ENCODE data around the gene NPR2.

Gene NPR2

GRCh38 chr9:35808433-35808832 is 17.0 kb downstream of the NPR2 start:
- Mint-ChIP-seq H3K36me3 (peaks cover 26% of the 10 kb centered on the region), H3K27ac (no peak overlapping the region), H3K9me3 (no peaks in the 10 kb centered on the region), H3K4me3 (no peak overlapping the region), H3K27me3 (no peaks in the 10 kb centered on the region), H3K4me1 (peaks cover 27% of the 10 kb centered on the region)
- ATAC-seq: no peak

GRCh38 chr9:35810122-35810521 is 18.7 kb downstream of the NPR2 start:
- no peak overlapping the region for H3K4me3 Mint-ChIP-seq
- H3K4me1 Mint-ChIP-seq: peaks cover 35% of the 10 kb centered on the region
- no peak overlapping the region for H3K27ac Mint-ChIP-seq
- no peaks in the 10 kb centered on the region for H3K9me3 Mint-ChIP-seq
- H3K27me3 Mint-ChIP-seq: no peaks in the 10 kb centered on the region
- H3K36me3 Mint-ChIP-seq: peaks cover 21% of the 10 kb centered on the region
- ATAC-seq: no peak

GRCh38 chr9:35811381-35812024 is 20.1 kb downstream of the NPR2 start:
- Mint-ChIP-seq H3K4me1 (peaks cover 40% of the 10 kb centered on the region), H3K27me3 (no peaks in the 10 kb centered on the region), H3K36me3 (peaks cover 14% of the 10 kb centered on the region), H3K4me3 (peak overlapping the region; percentile 82), H3K9me3 (no peaks in the 10 kb centered on the region), H3K27ac (peak overlapping the region; percentile 89)
- ATAC-seq: no peak

- Mint-ChIP-seq H3K27me3 (no peaks in the 10 kb centered on the region), H3K9me3 (no peaks in the 10 kb centered on the region), H3K36me3 (peaks cover 14% of the 10 kb centered on the region), H3K4me1 (peaks cover 40% of the 10 kb centered on the region), H3K4me3 (peak within 1 kb of the TSS; percentile 82), H3K27ac (peak within 1 kb of the TSS; percentile 89)
- peak; percentile 82 for ATAC-seq
Measured at GRCh38 chr9:35812025-35812602, 20.7 kb downstream of the NPR2 start, which contains the start of gene SPAG8. TSS of gene SPAG8 (minus strand) at chr9:35812262. CDS start at chr9:35812147, 115 bp downstream.

GRCh38 chr9:35813434-35814105 is 22.2 kb downstream of the NPR2 start:
- Mint-ChIP-seq H3K27me3 (no peaks in the 10 kb centered on the region), H3K27ac (peak overlapping the region; percentile 90), H3K4me1 (peaks cover 40% of the 10 kb centered on the region)

GRCh38 chr9:35814106-35814840 is 22.9 kb downstream of the NPR2 start:
- no peaks in the 10 kb centered on the region for H3K27me3 Mint-ChIP-seq
- H3K4me3 Mint-ChIP-seq: peak overlapping the region; percentile 83
- peak overlapping the region; percentile 90 for H3K27ac Mint-ChIP-seq
- H3K36me3 Mint-ChIP-seq: peaks cover under 1% of the 10 kb centered on the region
- peaks cover 40% of the 10 kb centered on the region for H3K4me1 Mint-ChIP-seq
- peak; percentile 56 for ATAC-seq
- no peaks in the 10 kb centered on the region for H3K9me3 Mint-ChIP-seq

More at GRCh38 chr9:35813434-35814105, 22.2 kb downstream of the NPR2 start:
- Mint-ChIP-seq H3K4me3 (peak overlapping the region; percentile 83), H3K9me3 (no peaks in the 10 kb centered on the region), H3K36me3 (peaks cover 8% of the 10 kb centered on the region)
- no peak for ATAC-seq

- peak within 1 kb of the TSS; percentile 83 for H3K4me3 Mint-ChIP-seq
- peak; percentile 93 for ATAC-seq
- peaks cover 40% of the 10 kb centered on the region for H3K4me1 Mint-ChIP-seq
- H3K36me3 Mint-ChIP-seq: no peaks in the 10 kb centered on the region
- no peaks in the 10 kb centered on the region for H3K27me3 Mint-ChIP-seq
- no peaks in the 10 kb centered on the region for H3K9me3 Mint-ChIP-seq
- peak within 1 kb of the TSS; percentile 90 for H3K27ac Mint-ChIP-seq
Measured at GRCh38 chr9:35814841-35815543, 23.6 kb downstream of the NPR2 start, which contains the start of gene HINT2. TSS of gene HINT2 (minus strand) at chr9:35815042. CDS start at chr9:35814979, 63 bp downstream.

GRCh38 chr9:35816708-35817107 is 25.3 kb downstream of the NPR2 start:
- no peaks in the 10 kb centered on the region for H3K9me3 Mint-ChIP-seq
- no peak for ATAC-seq
- no peaks in the 10 kb centered on the region for H3K27me3 Mint-ChIP-seq
- H3K4me1 Mint-ChIP-seq: peaks cover 26% of the 10 kb centered on the region
- H3K36me3 Mint-ChIP-seq: no peaks in the 10 kb centered on the region
- H3K27ac Mint-ChIP-seq: no peak overlapping the region
- H3K4me3 Mint-ChIP-seq: no peak overlapping the region

- no peak overlapping the region for H3K27ac Mint-ChIP-seq
- H3K27me3 Mint-ChIP-seq: no peaks in the 10 kb centered on the region
- ATAC-seq: no peak
- H3K4me1 Mint-ChIP-seq: peaks cover 13% of the 10 kb centered on the region
- H3K36me3 Mint-ChIP-seq: no peaks in the 10 kb centered on the region
- no peaks in the 10 kb centered on the region for H3K9me3 Mint-ChIP-seq
- no peak overlapping the region for H3K4me3 Mint-ChIP-seq
Measured at GRCh38 chr9:35818341-35818740, 26.9 kb downstream of the NPR2 start.

- no peak for ATAC-seq
- H3K27ac Mint-ChIP-seq: no peak overlapping the region
- peaks cover 5% of the 10 kb centered on the region for H3K4me1 Mint-ChIP-seq
- no peaks in the 10 kb centered on the region for H3K9me3 Mint-ChIP-seq
- H3K27me3 Mint-ChIP-seq: no peaks in the 10 kb centered on the region
- H3K4me3 Mint-ChIP-seq: no peak overlapping the region
- H3K36me3 Mint-ChIP-seq: no peaks in the 10 kb centered on the region
Measured at GRCh38 chr9:35820076-35820475, 28.7 kb downstream of the NPR2 start.

- ATAC-seq: no peak
Measured at GRCh38 chr9:35822926-35823325, 31.5 kb downstream of the NPR2 start.

GRCh38 chr9:35826071-35826701 is 34.8 kb downstream of the NPR2 start:
- Mint-ChIP-seq H3K9me3 (no peaks in the 10 kb centered on the region), H3K4me3 (peak overlapping the region; percentile 6), H3K4me1 (peaks cover 36% of the 10 kb centered on the region), H3K27ac (no peak overlapping the region), H3K27me3 (no peaks in the 10 kb centered on the region), H3K36me3 (no peaks in the 10 kb centered on the region)
- ATAC-seq: peak; percentile 65

More at GRCh38 chr9:35822926-35823325, 31.5 kb downstream of the NPR2 start:
- no peak overlapping the region for H3K4me3 Mint-ChIP-seq
- H3K27me3 Mint-ChIP-seq: no peaks in the 10 kb centered on the region
- H3K4me1 Mint-ChIP-seq: peaks cover 11% of the 10 kb centered on the region
- no peaks in the 10 kb centered on the region for H3K36me3 Mint-ChIP-seq
- H3K9me3 Mint-ChIP-seq: no peaks in the 10 kb centered on the region
- no peak overlapping the region for H3K27ac Mint-ChIP-seq

- Mint-ChIP-seq H3K27me3 (no peaks in the 10 kb centered on the region), H3K4me1 (peaks cover 38% of the 10 kb centered on the region), H3K4me3 (peak overlapping the region; percentile 82), H3K36me3 (no peaks in the 10 kb centered on the region), H3K9me3 (no peaks in the 10 kb centered on the region), H3K27ac (peak overlapping the region; percentile 72)
- ATAC-seq: no peak
Measured at GRCh38 chr9:35827486-35827885, 36.1 kb downstream of the NPR2 start.

- Mint-ChIP-seq H3K27me3 (no peaks in the 10 kb centered on the region), H3K36me3 (no peaks in the 10 kb centered on the region), H3K9me3 (no peaks in the 10 kb centered on the region), H3K4me1 (peaks cover 50% of the 10 kb centered on the region), H3K27ac (peak within 1 kb of the TSS; percentile 72), H3K4me3 (peak within 1 kb of the TSS; percentile 84)
- no peak for ATAC-seq
Measured at GRCh38 chr9:35828716-35829083, 37.3 kb downstream of the NPR2 start, which contains the start of gene FAM221B. TSS of gene FAM221B (minus strand) at chr9:35828732. CDS start at chr9:35826161, 2,571 bp downstream.

Data from stimulated activated memory B cell treated with anti-CD40 and anti-IgM and Interleukin-4, amounts not matched to agents 10 μg/mL and 1 μg/mL and 100 μg/mL, for 72 hours (primary cell).